Spleen (tissue), 7 donors: ENCODE results near the gene SELENOO.

Source experiments
- POLR2A ChIP-seq, 3 donors: fragments of 450-650 bp; IDR thresholded peaks; one replicate each; pipeline ENCODE4 v1.5.1; 2017; ENCODE audit warnings: antibody characterized with exemption in 3 of 3, mild to moderate bottlenecking in 1 of 3
- TF ChIP-seq, protein P1 (sequence below), 11 experiments: fragments of 200-600 bp in 7 of 11; fragments of 450-650 bp in 4 of 11; sonication (generic) in 4 of 11; IDR thresholded peaks in 8 of 11; conservative IDR thresholded peaks in 3 of 11; 1 replicate in 7 of 11; 2 replicates in 4 of 11; pipeline versions ENCODE4 v1.4.0 to v1.8.0; 2016 to 2021; ENCODE audit warnings: antibody characterized with exemption in 11 of 11, inconsistent platforms in 4 of 11, mild to moderate bottlenecking in 1 of 11
- donor health status: DM: no; HTN: no; CAD: no; lungs with moderate emphysema.
- donor health status: DM: no; HTN: no; CAD: no.
- donor health status: DM: no; HTN: no; CAD: no.

DNA sequence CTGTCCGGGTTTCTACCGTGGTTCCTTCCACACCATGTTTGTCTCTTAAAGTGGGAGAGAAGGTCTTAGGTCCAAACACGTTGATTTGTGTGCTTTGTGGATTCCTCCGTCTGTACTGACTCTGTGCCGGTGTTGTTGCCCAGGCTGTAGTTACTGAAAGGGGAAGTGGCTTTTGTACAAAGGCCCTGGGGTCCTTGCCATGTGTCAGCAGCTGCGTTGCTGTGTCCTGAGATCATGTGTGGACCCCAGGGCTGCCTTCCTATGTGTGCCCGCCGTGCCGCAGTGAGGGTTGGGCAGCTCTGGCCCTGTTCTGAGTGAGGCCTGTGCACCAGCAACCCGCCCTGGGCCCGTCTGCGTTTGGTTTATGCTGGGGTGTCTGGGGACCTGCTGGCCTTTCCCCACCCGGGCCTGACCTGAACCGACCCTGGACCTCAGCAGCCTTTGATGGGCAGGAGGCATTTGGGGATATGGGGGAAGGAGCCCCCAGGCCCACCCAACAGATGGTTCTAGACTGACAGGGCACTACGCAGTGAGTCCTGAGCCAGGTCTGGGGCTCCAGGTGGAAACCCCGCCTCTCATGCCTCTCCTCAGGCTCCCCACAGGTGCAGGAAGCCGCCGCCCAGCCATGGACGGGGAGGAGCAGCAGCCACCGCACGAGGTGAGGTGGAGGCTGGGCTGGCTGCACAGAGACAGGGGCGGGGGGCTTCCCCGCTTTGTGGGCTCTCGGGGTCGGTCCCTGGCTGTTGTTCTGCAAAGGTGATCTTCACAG lies 8.2 kb upstream of the SELENOO start:
- TF ChIP-seq, protein P1, sequence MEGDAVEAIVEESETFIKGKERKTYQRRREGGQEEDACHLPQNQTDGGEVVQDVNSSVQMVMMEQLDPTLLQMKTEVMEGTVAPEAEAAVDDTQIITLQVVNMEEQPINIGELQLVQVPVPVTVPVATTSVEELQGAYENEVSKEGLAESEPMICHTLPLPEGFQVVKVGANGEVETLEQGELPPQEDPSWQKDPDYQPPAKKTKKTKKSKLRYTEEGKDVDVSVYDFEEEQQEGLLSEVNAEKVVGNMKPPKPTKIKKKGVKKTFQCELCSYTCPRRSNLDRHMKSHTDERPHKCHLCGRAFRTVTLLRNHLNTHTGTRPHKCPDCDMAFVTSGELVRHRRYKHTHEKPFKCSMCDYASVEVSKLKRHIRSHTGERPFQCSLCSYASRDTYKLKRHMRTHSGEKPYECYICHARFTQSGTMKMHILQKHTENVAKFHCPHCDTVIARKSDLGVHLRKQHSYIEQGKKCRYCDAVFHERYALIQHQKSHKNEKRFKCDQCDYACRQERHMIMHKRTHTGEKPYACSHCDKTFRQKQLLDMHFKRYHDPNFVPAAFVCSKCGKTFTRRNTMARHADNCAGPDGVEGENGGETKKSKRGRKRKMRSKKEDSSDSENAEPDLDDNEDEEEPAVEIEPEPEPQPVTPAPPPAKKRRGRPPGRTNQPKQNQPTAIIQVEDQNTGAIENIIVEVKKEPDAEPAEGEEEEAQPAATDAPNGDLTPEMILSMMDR (IDR thresholded peaks at IDR 0.05 in 8 of 11, conservative IDR thresholded peaks at IDR 0.05 in 3 of 11), result no peak
- TF ChIP-seq POLR2A (IDR thresholded peaks at IDR 0.05), result no peak
